Ishikawa (cell line): ENCODE measurements around the gene OOSP1.

ENCODE experiments used
- CEBPB ChIP-seq: IDR thresholded peaks from 2 replicates; pipeline ENCODE4 v1.6.1; 2012
- CREB1 ChIP-seq: IDR thresholded peaks from 2 replicates; pipeline ENCODE4 v1.6.1; 2012; ENCODE audit warnings: low read depth
- EGR1 ChIP-seq: IDR thresholded peaks from 2 replicates; pipeline ENCODE4 v1.6.1; 2012
- EP300 ChIP-seq: IDR thresholded peaks from 2 replicates; pipeline ENCODE4 v1.6.1; 2012; ENCODE audit warnings: borderline replicate concordance
- FOXM1 ChIP-seq: IDR thresholded peaks from 2 replicates; pipeline ENCODE4 v1.6.1; 2012; ENCODE audit warnings: low read depth, borderline replicate concordance
- NFIC ChIP-seq: IDR thresholded peaks from 2 replicates; pipeline ENCODE4 v1.6.1; 2012
- RAD21 ChIP-seq: IDR thresholded peaks from 2 replicates; pipeline ENCODE4 v1.6.1; 2012; ENCODE audit warnings: low read depth
- TAF1 ChIP-seq: IDR thresholded peaks from 2 replicates; pipeline ENCODE4 v1.6.1; 2012; ENCODE audit warnings: low read depth, mild to moderate bottlenecking
- TCF12 ChIP-seq: IDR thresholded peaks from 2 replicates; pipeline ENCODE4 v1.6.1; 2012; ENCODE audit warnings: low read depth
- TEAD4 ChIP-seq: IDR thresholded peaks from 2 replicates; pipeline ENCODE4 v1.6.1; 2012
- YY1 ChIP-seq: IDR thresholded peaks from 2 replicates; pipeline ENCODE4 v1.6.1; 2012; ENCODE audit warnings: low read depth
- ZBTB7A ChIP-seq: IDR thresholded peaks from 2 replicates; pipeline ENCODE4 v1.6.1; 2012; ENCODE audit warnings: low read depth
- TF ChIP-seq, protein P1 (sequence below): IDR thresholded peaks from 2 replicates; pipeline ENCODE4 v1.6.1; 2012
- TF ChIP-seq, protein P2 (sequence below): IDR thresholded peaks from 2 replicates; pipeline ENCODE4 v1.6.1; 2012
- TF ChIP-seq, protein P3 (sequence below): IDR thresholded peaks from 2 replicates; pipeline ENCODE4 v1.6.1; 2012; ENCODE audit warnings: low read depth, mild to moderate bottlenecking

The OOSP1 gene

DNA sequence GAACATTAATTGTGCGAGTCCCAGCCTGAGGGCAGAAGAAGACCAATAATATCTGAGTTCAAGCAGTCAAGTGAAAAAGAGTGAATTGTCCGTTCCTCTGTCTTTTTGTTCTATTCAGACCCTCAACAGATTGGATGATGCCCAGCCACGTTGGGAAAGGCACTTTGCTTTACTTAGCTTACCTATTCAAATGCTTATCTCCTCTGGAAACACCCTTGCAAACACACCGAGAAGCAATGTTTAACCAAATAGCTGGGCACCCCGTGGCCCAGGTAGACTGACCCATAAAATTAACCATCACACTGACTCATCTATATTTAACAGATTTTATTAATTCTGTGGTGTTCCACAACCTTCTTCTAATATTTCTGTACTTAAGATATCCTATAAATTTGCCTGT is 34.9 kb downstream of the OOSP1 start:
- no peak for TF ChIP-seq RAD21
- TF ChIP-seq, protein P1, sequence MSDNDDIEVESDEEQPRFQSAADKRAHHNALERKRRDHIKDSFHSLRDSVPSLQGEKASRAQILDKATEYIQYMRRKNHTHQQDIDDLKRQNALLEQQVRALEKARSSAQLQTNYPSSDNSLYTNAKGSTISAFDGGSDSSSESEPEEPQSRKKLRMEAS, result no peak
- TF ChIP-seq, protein P2, sequence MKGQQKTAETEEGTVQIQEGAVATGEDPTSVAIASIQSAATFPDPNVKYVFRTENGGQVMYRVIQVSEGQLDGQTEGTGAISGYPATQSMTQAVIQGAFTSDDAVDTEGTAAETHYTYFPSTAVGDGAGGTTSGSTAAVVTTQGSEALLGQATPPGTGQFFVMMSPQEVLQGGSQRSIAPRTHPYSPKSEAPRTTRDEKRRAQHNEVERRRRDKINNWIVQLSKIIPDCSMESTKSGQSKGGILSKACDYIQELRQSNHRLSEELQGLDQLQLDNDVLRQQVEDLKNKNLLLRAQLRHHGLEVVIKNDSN, result no peak
- TF ChIP-seq EP300, result no peak
- no peak for TF ChIP-seq NFIC
- TF ChIP-seq FOXM1, result no peak
- TF ChIP-seq, protein P3, sequence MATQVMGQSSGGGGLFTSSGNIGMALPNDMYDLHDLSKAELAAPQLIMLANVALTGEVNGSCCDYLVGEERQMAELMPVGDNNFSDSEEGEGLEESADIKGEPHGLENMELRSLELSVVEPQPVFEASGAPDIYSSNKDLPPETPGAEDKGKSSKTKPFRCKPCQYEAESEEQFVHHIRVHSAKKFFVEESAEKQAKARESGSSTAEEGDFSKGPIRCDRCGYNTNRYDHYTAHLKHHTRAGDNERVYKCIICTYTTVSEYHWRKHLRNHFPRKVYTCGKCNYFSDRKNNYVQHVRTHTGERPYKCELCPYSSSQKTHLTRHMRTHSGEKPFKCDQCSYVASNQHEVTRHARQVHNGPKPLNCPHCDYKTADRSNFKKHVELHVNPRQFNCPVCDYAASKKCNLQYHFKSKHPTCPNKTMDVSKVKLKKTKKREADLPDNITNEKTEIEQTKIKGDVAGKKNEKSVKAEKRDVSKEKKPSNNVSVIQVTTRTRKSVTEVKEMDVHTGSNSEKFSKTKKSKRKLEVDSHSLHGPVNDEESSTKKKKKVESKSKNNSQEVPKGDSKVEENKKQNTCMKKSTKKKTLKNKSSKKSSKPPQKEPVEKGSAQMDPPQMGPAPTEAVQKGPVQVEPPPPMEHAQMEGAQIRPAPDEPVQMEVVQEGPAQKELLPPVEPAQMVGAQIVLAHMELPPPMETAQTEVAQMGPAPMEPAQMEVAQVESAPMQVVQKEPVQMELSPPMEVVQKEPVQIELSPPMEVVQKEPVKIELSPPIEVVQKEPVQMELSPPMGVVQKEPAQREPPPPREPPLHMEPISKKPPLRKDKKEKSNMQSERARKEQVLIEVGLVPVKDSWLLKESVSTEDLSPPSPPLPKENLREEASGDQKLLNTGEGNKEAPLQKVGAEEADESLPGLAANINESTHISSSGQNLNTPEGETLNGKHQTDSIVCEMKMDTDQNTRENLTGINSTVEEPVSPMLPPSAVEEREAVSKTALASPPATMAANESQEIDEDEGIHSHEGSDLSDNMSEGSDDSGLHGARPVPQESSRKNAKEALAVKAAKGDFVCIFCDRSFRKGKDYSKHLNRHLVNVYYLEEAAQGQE, result no peak
- no peak for TF ChIP-seq TAF1
- no peak for TF ChIP-seq CEBPB
- no peak for TF ChIP-seq YY1
- TF ChIP-seq CREB1, result no peak
- TF ChIP-seq ZBTB7A, result no peak
- TF ChIP-seq TEAD4, result no peak
- TF ChIP-seq TCF12, result no peak
- no peak for TF ChIP-seq EGR1

DNA sequence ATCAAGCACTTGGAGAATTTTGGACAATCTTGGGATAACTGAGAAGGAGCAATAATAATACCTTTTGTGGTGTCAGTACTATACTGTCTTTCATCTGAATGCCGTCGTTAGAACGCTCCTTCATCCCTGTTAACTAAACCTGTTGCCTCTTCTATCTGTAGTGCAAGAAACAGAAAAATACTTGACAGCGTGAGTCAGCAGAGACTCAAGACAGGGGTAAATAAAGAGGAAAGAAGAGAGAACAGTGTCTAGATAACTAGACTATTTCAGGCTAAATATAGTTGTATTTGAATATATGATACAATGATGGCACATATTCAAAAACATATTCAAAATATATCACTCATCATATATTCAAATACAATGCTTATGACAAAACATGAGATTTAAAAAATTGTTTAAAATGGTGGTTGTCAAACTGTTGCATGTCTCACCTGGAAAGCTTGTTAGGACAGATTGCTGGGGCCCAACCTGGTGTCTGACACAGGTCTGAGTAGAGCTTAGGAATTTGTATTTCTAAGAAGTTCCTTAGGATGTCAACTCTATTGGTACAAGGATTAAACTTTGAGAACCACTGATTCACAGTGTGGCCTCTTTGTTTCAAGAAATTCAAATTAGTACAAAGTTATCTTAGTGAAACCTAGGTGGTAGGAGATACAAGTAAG is 43.0 kb downstream of the OOSP1 start:
- TF ChIP-seq EP300 (no peak), NFIC (no peak), TCF12 (no peak), RAD21 (no peak), TEAD4 (no peak), EGR1 (no peak), YY1 (no peak), CREB1 (no peak), FOXM1 (no peak), ZBTB7A (no peak), TAF1 (no peak), CEBPB (no peak)
- TF ChIP-seq, protein P1, result no peak
- TF ChIP-seq, protein P3, result no peak
- TF ChIP-seq, protein P2, result no peak

DNA sequence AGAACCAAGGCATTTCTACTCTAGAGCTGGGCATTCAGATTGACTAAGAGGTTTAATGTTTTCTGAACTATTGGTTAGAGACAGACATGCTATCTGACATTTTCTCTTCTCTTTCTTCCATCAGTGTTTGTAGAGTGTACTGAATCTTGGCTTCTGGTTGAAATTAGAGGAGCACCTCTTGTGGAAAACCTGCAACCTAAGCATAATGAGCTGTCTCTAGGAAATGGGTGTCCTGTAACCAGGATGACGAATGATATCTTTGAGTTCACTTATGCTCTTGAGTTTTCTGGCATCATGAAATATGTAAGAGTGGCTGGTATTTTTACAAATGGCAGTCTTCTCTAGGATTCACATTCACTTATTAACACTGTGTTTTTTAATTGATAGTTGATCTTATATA is 45.0 kb downstream of the OOSP1 start:
- TF ChIP-seq, protein P2, result no peak
- TF ChIP-seq TEAD4, result no peak
- TF ChIP-seq RAD21, result no peak
- no peak for TF ChIP-seq EGR1
- no peak for TF ChIP-seq EP300
- TF ChIP-seq YY1, result no peak
- TF ChIP-seq NFIC, result no peak
- TF ChIP-seq TAF1, result no peak
- no peak for TF ChIP-seq FOXM1
- TF ChIP-seq, protein P1, result no peak
- TF ChIP-seq ZBTB7A, result no peak
- no peak for TF ChIP-seq CREB1
- no peak for TF ChIP-seq CEBPB

DNA sequence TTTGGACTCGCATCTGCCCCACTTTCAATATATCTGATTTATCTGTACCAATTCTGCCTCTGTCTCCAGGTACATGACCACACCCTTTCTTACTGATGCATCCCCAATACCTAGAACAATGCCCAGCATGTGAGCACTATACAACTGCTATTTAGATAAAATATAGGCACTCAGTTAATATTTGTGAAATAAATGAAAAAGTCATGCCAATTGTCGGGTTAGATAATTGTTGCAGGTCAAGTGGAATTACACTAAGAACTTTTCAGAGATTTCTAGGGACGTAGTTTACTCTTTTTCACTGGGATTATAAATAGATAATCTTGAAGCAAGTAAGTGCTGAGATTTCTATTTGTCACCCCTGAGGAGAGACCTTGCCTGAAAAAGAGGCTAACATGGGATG is 46.1 kb downstream of the OOSP1 start:
- no peak for TF ChIP-seq CEBPB
- no peak for TF ChIP-seq EGR1
- TF ChIP-seq, protein P1, result no peak
- TF ChIP-seq, protein P3, result no peak
- TF ChIP-seq EP300, result no peak
- no peak for TF ChIP-seq TCF12
- no peak for TF ChIP-seq YY1
- TF ChIP-seq ZBTB7A, result no peak
- no peak for TF ChIP-seq CREB1
- TF ChIP-seq FOXM1, result no peak
